Ishikawa (cell line): ENCODE results near the gene HS6ST2.

Experiments used
- CEBPB ChIP-seq: IDR thresholded peaks from 2 replicates; pipeline ENCODE4 v1.6.1; 2012
- CREB1 ChIP-seq: IDR thresholded peaks from 2 replicates; pipeline ENCODE4 v1.6.1; 2012; ENCODE audit warnings: low read depth
- EGR1 ChIP-seq: IDR thresholded peaks from 2 replicates; pipeline ENCODE4 v1.6.1; 2012
- EP300 ChIP-seq: IDR thresholded peaks from 2 replicates; pipeline ENCODE4 v1.6.1; 2012; ENCODE audit warnings: borderline replicate concordance
- FOXM1 ChIP-seq: IDR thresholded peaks from 2 replicates; pipeline ENCODE4 v1.6.1; 2012; ENCODE audit warnings: low read depth, borderline replicate concordance
- MAX ChIP-seq: IDR thresholded peaks from 2 replicates; pipeline ENCODE4 v1.6.1; 2012
- NFIC ChIP-seq: IDR thresholded peaks from 2 replicates; pipeline ENCODE4 v1.6.1; 2012
- RAD21 ChIP-seq: IDR thresholded peaks from 2 replicates; pipeline ENCODE4 v1.6.1; 2012; ENCODE audit warnings: low read depth
- REST ChIP-seq: IDR thresholded peaks from 2 replicates; pipeline ENCODE4 v1.6.1; 2012; ENCODE audit warnings: low read depth, mild to moderate bottlenecking
- TAF1 ChIP-seq: IDR thresholded peaks from 2 replicates; pipeline ENCODE4 v1.6.1; 2012; ENCODE audit warnings: low read depth, mild to moderate bottlenecking
- TCF12 ChIP-seq: IDR thresholded peaks from 2 replicates; pipeline ENCODE4 v1.6.1; 2012; ENCODE audit warnings: low read depth
- TEAD4 ChIP-seq: IDR thresholded peaks from 2 replicates; pipeline ENCODE4 v1.6.1; 2012
- YY1 ChIP-seq: IDR thresholded peaks from 2 replicates; pipeline ENCODE4 v1.6.1; 2012; ENCODE audit warnings: low read depth
- ZBTB7A ChIP-seq: IDR thresholded peaks from 2 replicates; pipeline ENCODE4 v1.6.1; 2012; ENCODE audit warnings: low read depth
- TF ChIP-seq, protein P1 (sequence below): IDR thresholded peaks from 2 replicates; pipeline ENCODE4 v1.6.1; 2012

Gene HS6ST2

DNA sequence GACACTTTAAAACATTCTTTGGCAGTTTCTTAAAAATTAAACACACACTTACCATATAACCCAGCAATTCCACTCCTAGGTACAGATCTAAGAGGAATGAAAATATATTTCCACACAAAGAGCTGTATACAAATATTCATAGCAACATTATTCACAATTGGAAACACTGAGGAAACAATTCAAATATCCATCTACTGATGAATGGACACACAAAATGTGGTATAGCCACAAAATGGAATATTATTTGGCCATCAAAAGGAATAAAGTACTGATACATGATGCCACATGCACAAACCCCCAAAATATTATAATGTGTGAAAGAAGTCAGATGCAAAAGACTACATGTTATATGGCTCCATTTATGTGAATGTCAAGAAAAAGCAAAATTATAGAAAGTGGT is 70.9 kb downstream of the HS6ST2 start:
- TF ChIP-seq EGR1 (no peak), NFIC (no peak), EP300 (no peak), TEAD4 (no peak), FOXM1 (no peak), TAF1 (no peak), ZBTB7A (no peak), TCF12 (no peak), RAD21 (no peak), MAX (no peak), REST (no peak), CREB1 (no peak), YY1 (no peak), CEBPB (no peak)
- TF ChIP-seq, protein P1, sequence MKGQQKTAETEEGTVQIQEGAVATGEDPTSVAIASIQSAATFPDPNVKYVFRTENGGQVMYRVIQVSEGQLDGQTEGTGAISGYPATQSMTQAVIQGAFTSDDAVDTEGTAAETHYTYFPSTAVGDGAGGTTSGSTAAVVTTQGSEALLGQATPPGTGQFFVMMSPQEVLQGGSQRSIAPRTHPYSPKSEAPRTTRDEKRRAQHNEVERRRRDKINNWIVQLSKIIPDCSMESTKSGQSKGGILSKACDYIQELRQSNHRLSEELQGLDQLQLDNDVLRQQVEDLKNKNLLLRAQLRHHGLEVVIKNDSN = no peak

DNA sequence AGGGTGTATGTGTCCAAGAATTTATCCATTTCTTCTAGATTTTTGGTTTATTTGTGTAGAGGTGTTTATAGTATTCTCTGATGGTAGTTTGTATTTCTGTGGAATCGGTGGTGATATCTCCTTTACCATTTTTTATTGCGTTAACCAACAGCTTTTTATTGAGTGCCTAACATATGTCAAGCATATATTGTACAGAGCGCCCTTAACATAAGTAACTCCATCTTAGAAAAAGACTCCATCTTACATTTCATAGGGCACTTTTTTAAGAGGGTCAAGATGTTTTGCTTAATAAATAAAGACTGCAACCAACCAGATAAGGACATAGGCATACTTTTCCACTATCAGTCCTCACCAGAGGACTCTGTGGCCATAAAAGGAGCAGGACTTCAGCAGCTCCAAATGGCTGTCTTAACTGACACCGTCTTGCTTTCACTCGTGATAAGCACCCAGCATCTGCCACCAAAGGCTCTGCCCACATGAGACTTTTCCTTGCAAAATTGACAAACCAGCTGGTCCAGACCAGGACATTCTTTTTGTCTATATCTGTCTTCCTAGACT is 75.0 kb downstream of the HS6ST2 start:
- no peak for TF ChIP-seq YY1
- TF ChIP-seq CEBPB = no peak
- TF ChIP-seq RAD21 = no peak
- TF ChIP-seq, protein P1 = no peak

DNA sequence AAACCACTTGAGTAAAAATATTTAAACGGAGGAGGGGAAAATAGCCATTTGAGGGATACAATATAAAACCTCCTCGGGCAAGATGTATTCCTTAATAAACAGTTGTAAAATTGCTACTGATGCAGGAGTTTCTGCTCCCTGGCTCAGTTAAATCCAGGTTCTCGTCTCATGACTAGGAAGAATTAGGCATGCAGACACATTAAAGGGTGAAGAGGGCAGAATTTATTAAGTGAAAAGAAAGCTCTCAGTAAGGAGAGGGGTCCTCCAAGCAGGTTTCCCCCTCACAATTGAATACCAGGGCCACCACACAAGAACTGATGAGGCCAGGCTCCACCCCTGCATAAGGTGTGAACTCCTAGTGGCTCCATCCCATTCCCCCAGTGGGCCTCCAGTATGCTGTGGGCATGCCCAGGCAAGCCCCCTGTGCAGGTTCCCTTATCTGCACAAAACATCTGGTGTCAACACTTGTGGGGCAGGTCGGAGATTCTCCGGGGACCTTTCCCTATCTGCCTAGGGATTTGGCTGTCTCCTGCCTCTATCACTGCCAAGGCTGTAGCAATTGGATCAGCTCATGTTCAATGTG is 80.4 kb downstream of the HS6ST2 start:
- TF ChIP-seq CEBPB (no peak), EGR1 (no peak)

DNA sequence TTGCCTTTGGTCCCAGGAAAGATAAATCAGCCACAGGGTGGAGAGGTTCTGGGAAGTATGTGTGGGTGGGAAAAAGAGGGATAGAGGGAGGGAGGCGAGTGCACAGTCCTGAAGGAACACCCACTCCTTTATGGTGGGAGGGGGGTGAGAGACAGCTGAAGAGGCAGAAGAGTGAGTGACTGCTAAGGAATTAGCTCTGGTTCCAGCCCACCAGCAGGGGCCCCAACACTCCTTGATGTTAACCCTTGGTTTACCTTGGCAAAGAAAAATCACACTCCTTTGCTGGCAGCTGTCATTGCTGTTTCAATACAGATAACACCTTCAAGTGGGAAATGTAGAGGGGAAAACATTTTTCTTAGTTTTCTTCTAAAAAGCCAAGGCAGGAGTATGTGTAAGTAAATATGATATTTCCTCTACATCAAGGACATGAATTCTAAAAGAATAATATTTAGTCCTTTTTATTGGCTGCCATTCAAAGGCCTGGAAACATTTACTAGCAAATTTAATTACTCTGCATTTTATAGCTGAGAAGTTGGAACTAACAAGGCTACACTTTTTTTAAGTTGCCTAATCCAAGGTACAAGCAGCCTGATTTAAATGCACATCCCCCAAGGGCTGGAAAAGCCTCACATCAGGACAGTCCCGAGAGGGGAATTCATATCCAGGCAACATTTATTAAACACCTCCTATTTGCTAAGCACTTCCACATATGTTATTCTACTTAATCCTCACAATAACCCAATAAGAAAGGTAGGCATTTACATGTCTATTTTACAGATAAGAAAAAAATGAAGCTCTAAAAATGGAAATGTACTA is 81.7 kb downstream of the HS6ST2 start:
- no peak for TF ChIP-seq TAF1
- TF ChIP-seq EGR1 = no peak
- no peak for TF ChIP-seq FOXM1
- no peak for TF ChIP-seq NFIC
- TF ChIP-seq TCF12 = no peak
- TF ChIP-seq EP300 = no peak
- TF ChIP-seq CEBPB = no peak
- TF ChIP-seq TEAD4 = no peak
- TF ChIP-seq REST = no peak
- TF ChIP-seq, protein P1 = no peak

GRCh38 chrX:132875650-132876522 is 82.5 kb downstream of the HS6ST2 start:
- TF ChIP-seq TEAD4 = no peak
- no peak for TF ChIP-seq ZBTB7A
- TF ChIP-seq REST = no peak
